A172 (cell line): Measurements from ENCODE around the gene FMR1NB. TPM values are rescaled to one million over a fixed set of nuclear protein-coding genes. Genes with fewer than 3 reads are reported as not detected.

Source experiments
- DNase-seq: peaks from one replicate; pipeline ENCODE4 v3.0.0-alpha.2; 2015; ENCODE audit warnings: low spot score
- total RNA-seq: library from RNA; depleted of rRNA; stranded (reverse); fragments of >200 nt; shearing (Covaris generic); gene quantifications from 2 replicates; pipeline ENCODE4 v1.2.3, GENCODE V29; 2014; rRNA removed

Gene FMR1NB, protein sequence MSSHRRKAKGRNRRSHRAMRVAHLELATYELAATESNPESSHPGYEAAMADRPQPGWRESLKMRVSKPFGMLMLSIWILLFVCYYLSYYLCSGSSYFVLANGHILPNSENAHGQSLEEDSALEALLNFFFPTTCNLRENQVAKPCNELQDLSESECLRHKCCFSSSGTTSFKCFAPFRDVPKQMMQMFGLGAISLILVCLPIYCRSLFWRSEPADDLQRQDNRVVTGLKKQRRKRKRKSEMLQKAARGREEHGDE
- not detected in 2 replicates for total RNA-seq

DNA sequence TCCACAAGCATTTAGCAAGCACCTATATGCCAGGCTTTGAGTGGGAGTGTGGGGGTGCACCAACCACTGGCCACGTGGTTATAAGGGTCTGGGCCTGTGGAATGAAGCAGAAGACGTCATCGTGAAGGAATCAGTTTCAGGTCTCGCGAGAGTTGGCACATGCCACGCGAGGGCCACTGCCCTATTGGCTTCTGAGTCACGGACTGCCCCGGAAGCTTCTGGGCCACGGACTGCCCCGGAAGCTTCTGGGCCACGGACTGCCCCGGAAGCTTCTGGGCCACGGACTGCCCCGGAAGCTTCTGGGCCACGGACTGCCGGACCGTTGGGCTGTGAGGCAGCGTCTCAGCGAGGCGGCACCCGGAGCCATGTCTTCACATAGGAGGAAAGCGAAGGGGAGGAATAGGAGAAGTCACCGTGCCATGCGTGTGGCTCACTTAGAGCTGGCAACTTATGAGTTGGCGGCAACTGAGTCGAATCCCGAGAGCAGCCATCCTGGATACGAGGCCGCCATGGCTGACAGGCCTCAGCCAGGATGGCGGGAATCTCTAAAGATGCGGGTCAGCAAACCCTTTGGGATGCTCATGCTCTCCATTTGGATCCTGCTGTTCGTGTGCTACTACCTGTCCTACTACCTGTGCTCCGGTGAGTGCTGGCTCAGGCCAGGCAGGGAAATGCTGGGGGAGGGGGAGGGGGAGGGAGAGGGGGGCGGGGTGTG, at the start of gene FMR1NB:
FMR1NB (plus strand) TSS at position 300 of the 715 bp plus-strand sequence; CDS start at position 366, 66 bp downstream.
- DNase-seq: no peak

GRCh38 chrX:147933815-147934214, 47.3 kb upstream of the FMR1NB start:
- no peak for DNase-seq

DNA sequence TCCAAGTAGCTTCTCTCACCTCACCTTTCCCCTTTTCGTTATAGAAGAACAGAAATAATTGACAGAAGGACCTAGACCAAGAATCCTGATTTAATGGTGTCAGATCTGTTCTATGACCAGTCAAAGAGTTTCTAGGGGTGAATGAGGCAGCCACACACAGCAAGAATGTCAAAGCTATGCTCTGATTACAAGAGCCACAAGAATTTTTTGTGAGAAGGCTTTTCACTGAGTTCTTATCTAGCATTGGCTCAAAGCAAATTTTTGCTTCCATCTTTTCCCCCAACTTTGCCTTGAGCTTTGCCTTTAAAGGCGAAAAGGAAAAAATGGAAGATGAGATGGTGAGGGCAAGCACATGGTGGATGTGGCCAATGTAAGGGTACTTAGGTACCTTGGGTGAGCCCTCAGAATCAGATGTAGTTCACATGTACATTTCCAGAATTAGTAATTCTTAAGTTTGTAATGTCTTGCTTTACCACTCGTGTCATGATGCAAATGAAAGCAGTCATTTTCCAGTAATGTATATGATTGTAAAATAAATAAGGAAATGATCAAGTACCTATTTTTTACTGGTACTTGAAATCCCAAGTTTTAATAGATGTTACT, 45.9 kb upstream of the FMR1NB start:
- DNase-seq: no peak

GRCh38 chrX:147945286-147945685, 35.9 kb upstream of the FMR1NB start:
- no peak for DNase-seq

DNA sequence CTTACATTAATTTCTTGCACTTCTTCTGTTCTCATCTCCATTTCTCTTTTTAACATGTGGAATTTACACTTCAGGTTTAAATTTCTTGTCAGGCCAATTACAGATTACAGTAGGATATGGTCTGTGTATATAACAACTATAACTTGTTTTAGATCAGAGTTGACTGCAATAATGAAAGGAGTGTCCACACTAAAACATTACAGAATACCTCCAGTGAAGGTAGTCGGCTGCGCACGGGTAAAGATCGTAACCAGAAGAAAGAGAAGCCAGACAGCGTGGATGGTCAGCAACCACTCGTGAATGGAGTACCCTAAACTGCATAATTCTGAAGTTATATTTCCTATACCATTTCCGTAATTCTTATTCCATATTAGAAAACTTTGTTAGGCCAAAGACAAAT, 32.6 kb upstream of the FMR1NB start:
- DNase-seq: no peak

DNA sequence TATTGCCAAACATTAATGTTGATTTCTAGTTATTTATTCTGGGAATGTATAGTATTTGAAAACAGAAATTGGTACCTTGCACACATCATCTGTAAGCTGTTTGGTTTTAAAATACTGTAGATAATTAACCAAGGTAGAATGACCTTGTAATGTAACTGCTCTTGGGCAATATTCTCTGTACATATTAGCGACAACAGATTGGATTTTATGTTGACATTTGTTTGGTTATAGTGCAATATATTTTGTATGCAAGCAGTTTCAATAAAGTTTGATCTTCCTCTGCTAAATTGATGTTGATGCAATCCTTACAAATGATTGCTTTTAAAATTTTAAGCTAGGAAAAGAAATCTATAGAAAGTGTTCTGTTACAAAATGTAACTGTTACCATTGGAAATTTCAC, 30.8 kb upstream of the FMR1NB start:
- no peak for DNase-seq

DNA sequence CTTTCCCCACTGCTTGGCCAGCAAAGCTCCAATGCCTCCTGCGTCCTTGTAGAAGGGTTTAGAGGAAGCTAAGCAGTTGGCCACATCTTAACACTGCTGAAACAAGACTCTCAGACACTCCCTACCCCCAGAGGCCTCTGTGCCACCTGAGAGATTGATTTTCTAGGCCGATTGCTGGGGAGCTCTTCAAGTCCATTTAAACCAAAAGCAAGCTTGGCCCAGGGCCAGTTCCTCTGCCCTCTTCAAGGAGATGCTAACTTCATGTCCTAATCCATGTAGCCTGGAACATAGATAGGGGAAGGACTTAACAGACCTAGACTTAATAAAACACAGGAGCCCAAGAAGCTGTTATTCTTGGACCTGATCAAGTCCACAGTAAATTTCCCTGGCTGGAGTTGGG, 27.2 kb upstream of the FMR1NB start:
- DNase-seq: no peak

GRCh38 chrX:147957291-147957690, 23.8 kb upstream of the FMR1NB start:
- DNase-seq: no peak

GRCh38 chrX:147958291-147958690, 22.8 kb upstream of the FMR1NB start:
- DNase-seq: peak; percentile 75

- DNase-seq: no peak
These were observed 20.4 kb upstream of the FMR1NB start for GRCh38 chrX:147960722-147961121.

GRCh38 chrX:147962476-147962875, 18.7 kb upstream of the FMR1NB start:
- DNase-seq: no peak

GRCh38 chrX:147978931-147979330, 2.2 kb upstream of the FMR1NB start:
- peak; percentile 55 for DNase-seq

DNA sequence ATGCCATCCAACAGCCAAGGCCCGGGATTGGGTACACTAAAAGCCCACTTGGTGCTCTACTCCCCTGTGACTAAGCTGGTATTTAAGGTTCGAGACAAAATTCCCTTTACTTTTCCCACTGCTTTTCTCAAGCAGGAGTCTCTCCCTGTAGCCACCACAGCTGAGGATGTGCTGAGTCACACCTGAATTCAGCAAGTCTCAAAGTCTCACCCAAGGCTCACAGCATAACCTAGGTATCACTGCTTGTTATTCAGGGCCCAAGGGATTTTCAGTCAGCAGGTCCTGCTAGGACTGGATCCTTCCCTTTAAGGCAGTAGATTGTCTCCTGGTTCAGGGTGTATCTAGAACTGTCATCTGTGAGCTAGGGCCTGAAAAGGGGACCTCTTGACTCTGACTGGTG, 39.2 kb downstream of the FMR1NB start:
- no peak for DNase-seq

- no peak for DNase-seq
These were observed 43.5 kb downstream of the FMR1NB start for GRCh38 chrX:148024425-148025148.

DNA sequence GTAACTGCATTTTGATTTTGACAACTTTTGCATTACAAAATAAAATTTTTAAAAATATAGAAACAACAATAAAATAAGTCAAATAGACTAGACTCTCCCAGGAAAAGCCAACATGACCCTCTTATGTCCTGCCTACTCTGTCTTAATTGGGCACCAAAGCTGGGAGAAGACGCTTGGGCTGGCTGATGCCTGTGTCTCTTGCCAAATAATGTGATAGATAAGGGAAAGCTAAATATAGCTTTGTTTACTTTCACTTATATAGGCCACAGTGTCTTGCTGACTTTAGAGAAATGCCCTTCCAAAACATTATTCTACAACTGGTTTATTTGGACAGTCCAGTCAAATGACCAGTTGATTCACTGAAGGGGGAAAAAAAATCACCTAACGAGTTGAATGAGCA, 54.2 kb downstream of the FMR1NB start:
- DNase-seq: no peak

GRCh38 chrX:148037020-148037419, 55.9 kb downstream of the FMR1NB start:
- no peak for DNase-seq

DNA sequence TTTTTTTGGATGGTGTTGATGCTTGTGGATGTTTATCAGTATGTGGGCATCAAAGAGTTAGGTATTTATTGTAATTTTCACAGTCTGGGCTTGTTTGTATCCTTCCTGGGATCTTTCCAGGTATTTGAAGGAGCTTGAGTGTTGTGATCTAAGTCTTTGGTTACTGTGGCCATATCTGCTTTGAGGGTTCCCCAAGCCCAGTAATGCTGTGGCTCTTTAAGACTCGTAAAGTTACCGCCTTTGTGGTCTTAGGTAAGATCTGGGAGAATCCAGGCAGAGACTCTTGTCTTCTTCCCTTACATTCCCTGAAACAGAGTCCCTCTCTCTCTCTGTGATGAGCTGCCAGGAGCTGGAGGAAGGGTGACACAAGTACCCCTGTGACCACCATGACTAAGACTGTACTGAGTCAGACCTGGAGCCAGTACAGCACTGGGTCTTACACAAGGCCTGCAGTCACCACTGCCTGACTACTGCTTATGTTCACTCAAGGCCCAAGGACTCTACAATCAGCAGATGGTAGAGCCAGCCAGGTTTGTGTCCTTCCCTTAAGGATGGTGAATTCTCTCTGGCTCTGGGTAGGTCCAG, 62.2 kb downstream of the FMR1NB start:
- peak; percentile 67 for DNase-seq

- no peak for DNase-seq
These were observed 66.1 kb downstream of the FMR1NB start for GRCh38 chrX:148047200-148047599.

DNA sequence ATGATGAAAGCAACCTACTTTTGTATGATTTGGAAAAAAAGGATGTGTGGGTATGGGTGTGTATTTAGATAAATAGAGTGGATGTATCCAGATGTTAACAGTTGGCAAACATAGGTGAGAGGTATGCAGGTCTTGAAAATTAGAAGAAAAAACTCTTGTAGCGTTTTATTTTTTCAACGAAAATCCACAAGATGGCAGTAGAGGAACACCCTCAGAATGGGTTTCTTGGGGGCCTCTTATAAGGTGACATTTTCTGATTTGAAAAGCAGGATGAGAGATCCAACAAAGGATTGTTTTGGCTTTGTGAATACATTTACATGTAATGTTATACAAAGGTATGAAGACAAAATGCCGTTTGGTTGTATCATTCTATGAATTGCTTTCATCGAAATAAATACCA, 68.3 kb downstream of the FMR1NB start:
- DNase-seq: peak; percentile 32

DNA sequence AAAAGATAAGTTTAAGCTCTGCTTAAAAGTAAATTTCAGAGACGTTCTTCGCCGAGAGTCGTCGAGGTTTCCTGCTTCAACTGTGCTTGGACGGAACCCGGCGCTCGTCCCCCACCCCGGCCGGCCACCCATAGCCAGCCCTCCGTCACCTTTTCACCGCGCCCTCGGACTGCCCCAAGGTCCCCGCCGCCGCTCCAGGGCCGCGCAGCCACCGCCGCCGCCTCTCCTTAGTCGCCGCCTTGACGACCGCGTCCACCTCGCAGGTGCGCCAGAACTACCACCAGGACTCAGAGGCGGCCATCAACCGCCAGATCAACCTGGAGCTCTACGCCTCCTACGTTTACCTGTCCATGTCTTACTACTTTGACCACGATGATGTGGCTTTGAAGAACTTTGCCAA, 70.8 kb downstream of the FMR1NB start:
- DNase-seq: no peak

DNA sequence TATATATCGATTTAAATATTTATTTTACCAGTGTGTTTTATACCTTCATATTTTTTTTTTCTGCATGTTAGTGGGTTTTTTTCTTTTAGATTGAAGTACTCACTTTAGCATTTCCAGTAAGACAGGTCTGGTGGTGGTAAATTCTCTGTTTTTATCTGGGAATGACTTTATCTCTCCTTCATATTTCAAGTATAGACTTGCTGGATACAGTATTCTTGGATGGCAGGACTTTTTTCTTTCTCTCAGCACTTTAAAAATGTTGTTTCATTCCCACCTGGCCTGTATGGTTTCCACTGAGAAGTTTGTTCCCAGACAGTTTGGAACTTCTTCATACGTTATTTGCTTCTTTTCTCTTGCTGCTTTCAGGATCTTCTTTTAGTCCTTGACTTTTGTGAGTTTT, 86.1 kb downstream of the FMR1NB start:
- DNase-seq: no peak
